OCI-LY7 (cell line): ENCODE results near the gene ZMYND11. TPM values are rescaled to one million over a fixed set of nuclear protein-coding genes. Genes with fewer than 3 reads are reported as not detected.

Experiments used
- BruUV-seq: library from RNA; stranded (reverse); fragments of 400-500 nt; replicated peaks from 2 replicates; lab custom pipeline; 2021; lab: Mats Ljungman, UMichigan
- CTCF ChIA-PET: fragments of 300-600 bp; sonication (Branson Sonifier 250); formaldehyde crosslinking; loops from one replicate; lab custom pipeline; 2022; ENCODE audit warnings: antibody characterized with exemption; ENCODE audit not compliant: unreplicated experiment; lab: Charles Lee
- POLR2A ChIA-PET: fragments of 300-600 bp; sonication (Branson Sonifier 250); formaldehyde crosslinking; loops from one replicate; lab custom pipeline; 2022; ENCODE audit warnings: antibody characterized with exemption; lab: Charles Lee
- DNase-seq: peaks from one replicate; pipeline ENCODE4 v3.0.0-alpha.2; 2015; ENCODE audit warnings: low spot score
- H2AFZ ChIP-seq: fragments of 200-600 bp; sonication (generic), shearing (Covaris generic); 2 replicates; pipeline ENCODE4 v1.6.1; 2014; ENCODE audit warnings: mild to moderate bottlenecking, antibody characterized with exemption, low read length, moderate library complexity
- H3K27ac ChIP-seq: fragments of 200-600 bp; sonication (generic); 2 replicates; pipeline ENCODE4 v1.5.1; 2014; ENCODE audit warnings: mixed run types, low read depth, mild to moderate bottlenecking, moderate library complexity, low read length, inconsistent platforms; ENCODE audit not compliant: poor library complexity, severe bottlenecking
- H3K36me3 ChIP-seq: fragments of 200-600 bp; sonication (generic); 2 replicates; pipeline ENCODE4 v1.6.1; 2014; ENCODE audit warnings: mild to moderate bottlenecking, antibody characterized with exemption, low read length, moderate library complexity, mixed read lengths; ENCODE audit not compliant: insufficient read depth
- H3K4me1 ChIP-seq: fragments of 200-600 bp; sonication (generic); 2 replicates; pipeline ENCODE4 v1.5.1; 2014; ENCODE audit warnings: mild to moderate bottlenecking, low read length; ENCODE audit not compliant: insufficient read depth, poor library complexity, severe bottlenecking
- H3K4me2 ChIP-seq: fragments of 200-600 bp; sonication (generic); 2 replicates; pipeline ENCODE4 v1.6.1; 2014; ENCODE audit warnings: mild to moderate bottlenecking, low read length
- H3K4me3 ChIP-seq: fragments of 200-600 bp; sonication (generic); 2 replicates; pipeline ENCODE4 v1.5.1; 2014; ENCODE audit warnings: mild to moderate bottlenecking, low read depth, low read length; ENCODE audit not compliant: poor library complexity, severe bottlenecking
- H3K79me2 ChIP-seq: fragments of 200-600 bp; sonication (generic); 2 replicates; pipeline ENCODE4 v1.6.1; 2016; ENCODE audit warnings: low read depth, mild to moderate bottlenecking, low read length, moderate library complexity, mixed read lengths; ENCODE audit not compliant: insufficient read depth
- H3K9me2 ChIP-seq: fragments of 200-600 bp; sonication (generic); 2 replicates; pipeline ENCODE4 v1.6.1; 2016; ENCODE audit warnings: mild to moderate bottlenecking, low read length, mixed read lengths; ENCODE audit not compliant: insufficient read depth
- H3K9me3 ChIP-seq: fragments of 200-600 bp; sonication (generic); 2 replicates; pipeline ENCODE4 v1.6.1; 2014; ENCODE audit warnings: mild to moderate bottlenecking, mixed run types, low read length, mixed read lengths
- H4K20me1 ChIP-seq: fragments of 200-600 bp; sonication (generic); 2 replicates; pipeline ENCODE4 v1.6.1; 2014; ENCODE audit warnings: mild to moderate bottlenecking, antibody characterized with exemption, low read length, moderate library complexity, mixed read lengths; ENCODE audit not compliant: insufficient read depth
- EZH2phosphoT487 ChIP-seq: fragments of 200-600 bp; sonication (generic); IDR thresholded peaks from 2 replicates; pipeline ENCODE4 v1.6.1; 2018; ENCODE audit warnings: low read depth, borderline replicate concordance, mild to moderate bottlenecking, mixed run types, antibody characterized with exemption, low read length, moderate library complexity, mixed read lengths
- intact Hi-C: fragments of 100-400 bp; cut with micrococcal nuclease; formaldehyde crosslinking; loops from one replicate; pipeline ENCODE4 v1.10.0; 2022; ENCODE audit not compliant: unreplicated experiment
- total RNA-seq, 2 experiments: library from RNA; depleted of rRNA in 1 of 2; stranded (reverse); fragments of >200 nt in 1 of 2; shearing (Covaris generic) in 1 of 2; gene quantifications; 2 replicates each; pipeline ENCODE4 v1.2.3, GENCODE V29; 2014 to 2022
- TF ChIP-seq, protein P1 (sequence below): fragments of 200-600 bp; sonication (generic); conservative IDR thresholded peaks from 2 replicates; pipeline ENCODE4 v1.5.1; 2014; ENCODE audit warnings: mild to moderate bottlenecking, antibody characterized with exemption, low read length, moderate library complexity, mixed read lengths

Gene ZMYND11
- total RNA-seq, 2 experiments from 2014 or later = 4.0 to 5.5 TPM

GRCh38 chr10:186911-187310 lies 51.7 kb downstream of the ZMYND11 start:
- no TSS peak for BruUV-seq
- no peaks in the 10 kb centered on the region for H3K9me3 ChIP-seq
- CTCF ChIA-PET = no interaction called here
- POLR2A ChIA-PET = no interaction called here
- no peak overlapping the region for H3K4me2 ChIP-seq
- no peaks in the 10 kb centered on the region for H3K4me1 ChIP-seq
- no peaks in the 10 kb centered on the region for H4K20me1 ChIP-seq
- DNase-seq = no peak
- H3K79me2 ChIP-seq = no peaks in the 10 kb centered on the region
- no peak for TF ChIP-seq EZH2phosphoT487
- TF ChIP-seq, protein P1, sequence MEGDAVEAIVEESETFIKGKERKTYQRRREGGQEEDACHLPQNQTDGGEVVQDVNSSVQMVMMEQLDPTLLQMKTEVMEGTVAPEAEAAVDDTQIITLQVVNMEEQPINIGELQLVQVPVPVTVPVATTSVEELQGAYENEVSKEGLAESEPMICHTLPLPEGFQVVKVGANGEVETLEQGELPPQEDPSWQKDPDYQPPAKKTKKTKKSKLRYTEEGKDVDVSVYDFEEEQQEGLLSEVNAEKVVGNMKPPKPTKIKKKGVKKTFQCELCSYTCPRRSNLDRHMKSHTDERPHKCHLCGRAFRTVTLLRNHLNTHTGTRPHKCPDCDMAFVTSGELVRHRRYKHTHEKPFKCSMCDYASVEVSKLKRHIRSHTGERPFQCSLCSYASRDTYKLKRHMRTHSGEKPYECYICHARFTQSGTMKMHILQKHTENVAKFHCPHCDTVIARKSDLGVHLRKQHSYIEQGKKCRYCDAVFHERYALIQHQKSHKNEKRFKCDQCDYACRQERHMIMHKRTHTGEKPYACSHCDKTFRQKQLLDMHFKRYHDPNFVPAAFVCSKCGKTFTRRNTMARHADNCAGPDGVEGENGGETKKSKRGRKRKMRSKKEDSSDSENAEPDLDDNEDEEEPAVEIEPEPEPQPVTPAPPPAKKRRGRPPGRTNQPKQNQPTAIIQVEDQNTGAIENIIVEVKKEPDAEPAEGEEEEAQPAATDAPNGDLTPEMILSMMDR = no peak
- no peak overlapping the region for H2AFZ ChIP-seq
- H3K9me2 ChIP-seq = no peaks in the 10 kb centered on the region
- intact Hi-C loops = no loop called here
- no peak overlapping the region for H3K27ac ChIP-seq
- H3K4me3 ChIP-seq = no peak overlapping the region
- H3K36me3 ChIP-seq = no peaks in the 10 kb centered on the region

DNA sequence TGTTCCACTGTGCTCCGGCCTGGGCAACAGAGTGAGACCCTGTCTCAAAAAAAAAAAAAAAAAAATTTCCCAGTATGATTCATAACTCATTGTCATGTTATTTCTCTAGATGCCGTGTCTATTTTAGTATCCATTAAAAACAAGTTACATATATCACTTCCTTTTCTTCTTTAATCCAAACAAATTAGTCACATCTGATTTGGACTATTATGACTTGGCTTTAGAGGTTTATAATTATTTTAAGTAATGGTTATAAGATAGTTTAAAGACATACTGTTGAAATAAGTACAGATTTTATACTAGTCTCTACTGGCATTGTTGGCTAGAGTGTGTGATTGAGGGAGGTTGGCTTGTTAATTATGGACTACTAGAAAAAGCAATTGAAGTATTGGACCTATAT lies 53.3 kb downstream of the ZMYND11 start:
- no TSS peak for BruUV-seq
- TF ChIP-seq EZH2phosphoT487 = no peak
- TF ChIP-seq, protein P1 = no peak
- CTCF ChIA-PET = no interaction called here

GRCh38 chr10:190216-190615 lies 55.0 kb downstream of the ZMYND11 start:
- CTCF ChIA-PET = no interaction called here
- DNase-seq = no peak
- Histone ChIP-seq H3K9me2 (no peaks in the 10 kb centered on the region), H2AFZ (no peak overlapping the region), H3K4me3 (no peak overlapping the region), H3K4me1 (no peaks in the 10 kb centered on the region), H3K27ac (no peak overlapping the region), H3K79me2 (no peaks in the 10 kb centered on the region), H3K9me3 (no peaks in the 10 kb centered on the region), H3K36me3 (no peaks in the 10 kb centered on the region), H4K20me1 (no peaks in the 10 kb centered on the region), H3K4me2 (no peak overlapping the region)
- TF ChIP-seq EZH2phosphoT487 = no peak
- TF ChIP-seq, protein P1 = no peak
- no TSS peak for BruUV-seq
- POLR2A ChIA-PET = no interaction called here
- intact Hi-C loops = no loop called here

More for the DNA sequence above, 53.3 kb downstream of the ZMYND11 start:
- H3K9me2 ChIP-seq = no peaks in the 10 kb centered on the region
- H3K4me1 ChIP-seq = no peaks in the 10 kb centered on the region
- H3K4me3 ChIP-seq = no peak overlapping the region
- POLR2A ChIA-PET = no interaction called here
- no peaks in the 10 kb centered on the region for H4K20me1 ChIP-seq
- H3K79me2 ChIP-seq = no peaks in the 10 kb centered on the region
- H3K4me2 ChIP-seq = no peak overlapping the region
- no peaks in the 10 kb centered on the region for H3K36me3 ChIP-seq
- DNase-seq = no peak
- H3K9me3 ChIP-seq = no peaks in the 10 kb centered on the region
- intact Hi-C loops = no loop called here
- H2AFZ ChIP-seq = no peak overlapping the region
- H3K27ac ChIP-seq = no peak overlapping the region
